ENCODE data around the gene SLC6A19.

DNA sequence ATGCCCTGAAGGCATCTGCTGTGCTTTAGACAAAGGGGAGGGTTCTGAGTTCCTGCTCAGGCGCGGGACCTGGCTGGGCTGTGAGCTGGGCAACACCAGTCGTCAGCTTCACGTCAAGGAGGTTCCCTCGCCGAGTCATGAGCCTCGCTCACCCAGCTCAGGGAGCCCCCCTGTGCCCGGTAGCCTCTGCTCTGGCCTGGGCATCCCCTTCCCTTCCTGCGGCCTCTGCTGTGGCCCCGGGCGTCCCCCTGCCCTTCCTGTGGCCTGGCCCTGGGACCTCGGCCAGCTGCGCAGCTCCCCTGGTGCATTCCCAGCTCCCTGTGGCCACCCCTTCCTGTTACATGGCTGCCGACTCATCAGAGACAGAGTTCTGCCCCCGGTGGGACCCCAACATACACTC lies 63.6 kb downstream of the SLC6A19 start:
- no peak for TF ChIP-seq POLR2AphosphoS5 (IDR thresholded peaks at IDR 0.05; ENCODE audit: control insufficient read depth, insufficient read depth, low read depth, low read length)
- TF ChIP-seq TAF1 (IDR thresholded peaks at IDR 0.05; ENCODE audit: control insufficient read depth, extremely low read depth, insufficient read depth, low read length, severe bottlenecking) = no peak
- TF ChIP-seq MXI1 (IDR thresholded peaks at IDR 0.05; ENCODE audit: low read depth, low read length) = no peak
- TF ChIP-seq, protein P1, sequence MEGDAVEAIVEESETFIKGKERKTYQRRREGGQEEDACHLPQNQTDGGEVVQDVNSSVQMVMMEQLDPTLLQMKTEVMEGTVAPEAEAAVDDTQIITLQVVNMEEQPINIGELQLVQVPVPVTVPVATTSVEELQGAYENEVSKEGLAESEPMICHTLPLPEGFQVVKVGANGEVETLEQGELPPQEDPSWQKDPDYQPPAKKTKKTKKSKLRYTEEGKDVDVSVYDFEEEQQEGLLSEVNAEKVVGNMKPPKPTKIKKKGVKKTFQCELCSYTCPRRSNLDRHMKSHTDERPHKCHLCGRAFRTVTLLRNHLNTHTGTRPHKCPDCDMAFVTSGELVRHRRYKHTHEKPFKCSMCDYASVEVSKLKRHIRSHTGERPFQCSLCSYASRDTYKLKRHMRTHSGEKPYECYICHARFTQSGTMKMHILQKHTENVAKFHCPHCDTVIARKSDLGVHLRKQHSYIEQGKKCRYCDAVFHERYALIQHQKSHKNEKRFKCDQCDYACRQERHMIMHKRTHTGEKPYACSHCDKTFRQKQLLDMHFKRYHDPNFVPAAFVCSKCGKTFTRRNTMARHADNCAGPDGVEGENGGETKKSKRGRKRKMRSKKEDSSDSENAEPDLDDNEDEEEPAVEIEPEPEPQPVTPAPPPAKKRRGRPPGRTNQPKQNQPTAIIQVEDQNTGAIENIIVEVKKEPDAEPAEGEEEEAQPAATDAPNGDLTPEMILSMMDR (IDR thresholded peaks at IDR 0.05 in 2 of 3, conservative IDR thresholded peaks at IDR 0.05 in 1 of 3; ENCODE audit: insufficient read depth in 2 of 3, low read depth in 1 of 3, low read length in 3 of 3) = no peak
- no peak for TF ChIP-seq NFE2 (IDR thresholded peaks at IDR 0.05; ENCODE audit: low read depth)
- TF ChIP-seq RBM14 (IDR thresholded peaks at IDR 0.05; ENCODE audit: borderline replicate concordance, insufficient read depth, low read depth, low read length) = no peak
- TF ChIP-seq FOSL1 (tag; conservative IDR thresholded peaks at IDR 0.05) = no peak
- TF ChIP-seq, protein P2, sequence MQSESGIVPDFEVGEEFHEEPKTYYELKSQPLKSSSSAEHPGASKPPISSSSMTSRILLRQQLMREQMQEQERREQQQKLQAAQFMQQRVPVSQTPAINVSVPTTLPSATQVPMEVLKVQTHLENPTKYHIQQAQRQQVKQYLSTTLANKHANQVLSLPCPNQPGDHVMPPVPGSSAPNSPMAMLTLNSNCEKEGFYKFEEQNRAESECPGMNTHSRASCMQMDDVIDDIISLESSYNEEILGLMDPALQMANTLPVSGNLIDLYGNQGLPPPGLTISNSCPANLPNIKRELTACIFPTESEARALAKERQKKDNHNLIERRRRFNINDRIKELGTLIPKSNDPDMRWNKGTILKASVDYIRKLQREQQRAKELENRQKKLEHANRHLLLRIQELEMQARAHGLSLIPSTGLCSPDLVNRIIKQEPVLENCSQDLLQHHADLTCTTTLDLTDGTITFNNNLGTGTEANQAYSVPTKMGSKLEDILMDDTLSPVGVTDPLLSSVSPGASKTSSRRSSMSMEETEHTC (IDR thresholded peaks at IDR 0.05) = no peak
- no peak for TF ChIP-seq CHCHD3 (CRISPR knock-in tag; IDR thresholded peaks at IDR 0.05)
- TF ChIP-seq, protein P3, sequence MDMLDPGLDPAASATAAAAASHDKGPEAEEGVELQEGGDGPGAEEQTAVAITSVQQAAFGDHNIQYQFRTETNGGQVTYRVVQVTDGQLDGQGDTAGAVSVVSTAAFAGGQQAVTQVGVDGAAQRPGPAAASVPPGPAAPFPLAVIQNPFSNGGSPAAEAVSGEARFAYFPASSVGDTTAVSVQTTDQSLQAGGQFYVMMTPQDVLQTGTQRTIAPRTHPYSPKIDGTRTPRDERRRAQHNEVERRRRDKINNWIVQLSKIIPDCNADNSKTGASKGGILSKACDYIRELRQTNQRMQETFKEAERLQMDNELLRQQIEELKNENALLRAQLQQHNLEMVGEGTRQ (CRISPR knock-in tag; IDR thresholded peaks at IDR 0.05) = no peak
- no peak for TF ChIP-seq SP1 (CRISPR knock-in tag; IDR thresholded peaks at IDR 0.05)

Measured in K562 (cell line).